ENCODE results near the gene MAMDC4. TPM values are rescaled to one million over a fixed set of nuclear protein-coding genes. Genes with fewer than 3 reads are reported as not detected.
A peak's percentile ranks its signal among the peaks of the same experiment; 100 is the strongest.

Gene MAMDC4
- polyA plus RNA-seq, 3 donors, result 0.07 to 5.2 TPM; not detected in 1

GRCh38 chr9:136847088-136847825 is 4.9 kb upstream of the MAMDC4 start:
- Histone ChIP-seq H4K20me1 (ENCODE audit: insufficient read depth, low read length) (peaks cover 9% of the 10 kb centered on the region), H2AFZ (ENCODE audit: insufficient read depth, low read depth, low read length, poor library complexity, severe bottlenecking) (peak overlapping the region; percentile 68), H3K79me2 (ENCODE audit: insufficient read depth, low read length) (no peaks in the 10 kb centered on the region), H3K4me2 (replicated peaks; ENCODE audit: extremely low read depth, low read length, poor library complexity, severe bottlenecking) (peak overlapping the region; percentile 99), H3K9me3 (replicated peaks in 1 of 2; ENCODE audit: control insufficient read depth in 1 of 2, insufficient read depth in 1 of 2, low read length in 2 of 2) (peaks cover 0 to 5% of the 10 kb centered on the region in 2 donors), H3K27ac (ENCODE audit: low read depth in 1 of 2, low read length in 2 of 2) (no peak overlapping the region), H3K27me3 (ENCODE audit: control insufficient read depth in 2 of 2, insufficient read depth in 2 of 2, low read length in 2 of 2) (peaks cover 12 to 43% of the 10 kb centered on the region in 2 donors), H3K4me1 (ENCODE audit: control insufficient read depth in 1 of 2, insufficient read depth in 2 of 2, low read length in 2 of 2) (peaks cover 32 to 52% of the 10 kb centered on the region in 2 donors), H3K9ac (ENCODE audit: insufficient read depth, low read length, poor library complexity, severe bottlenecking) (peak overlapping the region; percentile 56), H3K4me3 (replicated peaks in 1 of 3; ENCODE audit: low read depth in 2 of 3, low read length in 3 of 3) (peak overlapping the region; percentile 74 to 93 (median 76)), H3K36me3 (replicated peaks in 1 of 2; ENCODE audit: control insufficient read depth in 1 of 2, insufficient read depth in 2 of 2, low read length in 2 of 2) (peaks cover 0 to 5% of the 10 kb centered on the region in 2 donors)
- 4% methylated on average over 56 of the region's 75 CpGs for WGBS (ENCODE audit: insufficient coverage)
- H3K9me3 Mint-ChIP-seq, result peaks cover 0 to 15% (median 12%) of the 10 kb centered on the region in 7 donors
- peaks cover 26% of the 10 kb centered on the region for H3K4me1 Mint-ChIP-seq
- peaks cover 0 to 9% of the 10 kb centered on the region in 2 donors for H3K36me3 Mint-ChIP-seq
- DNase-seq, result no peak
- intact Hi-C loops (cut with micrococcal nuclease), result loop anchor here (5.0 to 10.0 kb wide), 4 partner anchors 40 to 105 kb away; partner anchors contain the start of genes C8G (in 1 of the 2), FBXW5 (in 1 of the 2), LCN12 (in 1 of the 2) and TMEM141 (in 1 of the 2)
- no peak for TF ChIP-seq CTCF (IDR thresholded peaks at IDR 0.05)
- peak overlapping the region; percentile 92 to 97 for H3K4me3 Mint-ChIP-seq
- peaks cover 30 to 52% (median 37%) of the 10 kb centered on the region in 3 donors for H3K27me3 Mint-ChIP-seq (ENCODE audit: low read depth in 3 of 3)
- H3K27ac Mint-ChIP-seq, result peak overlapping the region in 4 of 7 donors; percentile 7 to 72 (median 34)

- peak overlapping the region; percentile 7 to 78 (median 70) for H3K27ac Mint-ChIP-seq
- peaks cover 0 to 5% of the 10 kb centered on the region in 2 donors for H3K36me3 ChIP-seq (replicated peaks in 1 of 2; ENCODE audit: control insufficient read depth in 1 of 2, insufficient read depth in 2 of 2, low read length in 2 of 2)
- peaks cover 0 to 9% of the 10 kb centered on the region in 2 donors for H3K36me3 Mint-ChIP-seq
- under 1% methylated on average over 48 of the region's 48 CpGs for whole genome bisulfite sequencing (ENCODE audit: insufficient coverage)
- H3K27ac ChIP-seq (ENCODE audit: low read depth in 1 of 2, low read length in 2 of 2), result no peak overlapping the region
- peaks cover 0 to 15% (median 12%) of the 10 kb centered on the region in 7 donors for H3K9me3 Mint-ChIP-seq
- H3K4me1 ChIP-seq (ENCODE audit: control insufficient read depth in 1 of 2, insufficient read depth in 2 of 2, low read length in 2 of 2), result peaks cover 28 to 47% of the 10 kb centered on the region in 2 donors
- H3K79me2 ChIP-seq (ENCODE audit: insufficient read depth, low read length), result no peaks in the 10 kb centered on the region
- H3K4me3 ChIP-seq (replicated peaks in 1 of 3; ENCODE audit: low read depth in 2 of 3, low read length in 3 of 3), result peak overlapping the region; percentile 74 to 93 (median 76)
- peak overlapping the region; percentile 92 to 97 for H3K4me3 Mint-ChIP-seq
- no peak for TF ChIP-seq CTCF (IDR thresholded peaks at IDR 0.05)
- peak overlapping the region; percentile 68 for H2AFZ ChIP-seq (ENCODE audit: insufficient read depth, low read depth, low read length, poor library complexity, severe bottlenecking)
- H3K27me3 Mint-ChIP-seq (ENCODE audit: low read depth in 3 of 3), result peaks cover 30 to 47% (median 35%) of the 10 kb centered on the region in 3 donors
- H3K9me3 ChIP-seq (replicated peaks in 1 of 2; ENCODE audit: control insufficient read depth in 1 of 2, insufficient read depth in 1 of 2, low read length in 2 of 2), result peaks cover 0 to 5% of the 10 kb centered on the region in 2 donors
- DNase-seq, result peak; percentile 62 to 65 (median 63)
- H3K27me3 ChIP-seq (ENCODE audit: control insufficient read depth in 2 of 2, insufficient read depth in 2 of 2, low read length in 2 of 2), result peaks cover 12 to 37% of the 10 kb centered on the region in 2 donors
- H4K20me1 ChIP-seq (ENCODE audit: insufficient read depth, low read length), result peaks cover 9% of the 10 kb centered on the region
- H3K4me1 Mint-ChIP-seq, result peaks cover 23% of the 10 kb centered on the region
- peak overlapping the region; percentile 56 for H3K9ac ChIP-seq (ENCODE audit: insufficient read depth, low read length, poor library complexity, severe bottlenecking)
- peak overlapping the region; percentile 99 for H3K4me2 ChIP-seq (replicated peaks; ENCODE audit: extremely low read depth, low read length, poor library complexity, severe bottlenecking)
- intact Hi-C loops (cut with micrococcal nuclease), result loop anchor here (2.0 to 10.0 kb wide), 5 partner anchors 39 to 104 kb away; partner anchors contain the start of genes TRAF2 (in 2 of the 2), C8G (in 1 of the 2), FBXW5 (in 1 of the 2) and LCN12 (in 1 of the 2)
Measured at GRCh38 chr9:136847826-136848392, 4.2 kb upstream of the MAMDC4 start.

All from CD14-positive monocyte (primary cell).